HepG2 (cell line): ENCODE results near the gene CNNM2. TPM values are rescaled to one million over a fixed set of nuclear protein-coding genes. Genes with fewer than 3 reads are reported as not detected.

ENCODE experiments used
- ATAC-seq: fragments of 200-7000 bp; cut with Tn5 transposase; 3 replicates; pipeline ENCODE4 v1.9.1; 2020; ENCODE audit warnings: mild to moderate bottlenecking, moderate library complexity
- BruUV-seq: library from RNA; stranded (reverse); fragments of 400-500 nt; replicated peaks from 2 replicates; lab custom pipeline; 2021; lab: Mats Ljungman, UMichigan
- CTCF ChIA-PET: fragments of 300-600 bp; formaldehyde crosslinking; extraction: SDS; loops from one replicate; lab custom pipeline; 2021; ENCODE audit warnings: low total read pairs, inconsistent platforms, low intra/inter-chr PET ratio; lab: Yijun Ruan, JAX
- POLR2A ChIA-PET: fragments of 350-600 bp; sonication (Branson Sonifier 250); formaldehyde crosslinking; loops from one replicate; lab custom pipeline; 2020; ENCODE audit warnings: antibody characterized with exemption, inconsistent platforms; lab: Yijun Ruan, JAX
- DNase-seq: peaks from one replicate; pipeline ENCODE4 v3.0.0-alpha.2; 2015; ENCODE audit warnings: low spot score
- FAIRE-seq: peaks from 3 replicates; lab custom pipeline; 2011; peaks lifted over from hg19 to GRCh38; lab: Jason Lieb, UNC
- H2AFZ ChIP-seq: one replicate; pipeline ENCODE4 v1.6.1; 2011; ENCODE audit warnings: low read length, inconsistent platforms
- H3K27ac ChIP-seq: fragments of 300-600 bp; 3 replicates; pipeline ENCODE4 v1.8.0; 2011; ENCODE audit warnings: mixed run types, mild to moderate bottlenecking, mixed read lengths, low read length, inconsistent platforms; ENCODE audit not compliant: insufficient read depth; ENCODE audit errors: extremely low read length
- H3K27me3 ChIP-seq, 2 experiments: fragments of 200-600 bp in 1 of 2; 2 replicates in 1 of 2; 3 replicates in 1 of 2; pipeline versions ENCODE4 v1.6.0 to v1.8.0; 2011; ENCODE audit warnings: low read length in 2 of 2, mild to moderate bottlenecking in 2 of 2, moderate library complexity in 2 of 2, inconsistent platforms in 1 of 2; ENCODE audit not compliant: insufficient read depth in 2 of 2, control insufficient read depth in 1 of 2
- H3K36me3 ChIP-seq, 2 experiments: fragments of 200-600 bp in 1 of 2; replicated peaks in 1 of 2; 2 replicates in 1 of 2; 3 replicates in 1 of 2; pipeline versions ENCODE4 v1.5.1 to v1.8.0; 2011; ENCODE audit warnings: low read length in 2 of 2, inconsistent platforms in 1 of 2; ENCODE audit not compliant: insufficient read depth in 2 of 2, control insufficient read depth in 1 of 2
- H3K4me1 ChIP-seq: 2 replicates; pipeline ENCODE4 v1.5.1; 2012; ENCODE audit warnings: low read length, inconsistent platforms; ENCODE audit not compliant: insufficient read depth
- H3K4me2 ChIP-seq: 2 replicates; pipeline ENCODE4 v1.6.0; 2011; ENCODE audit warnings: low read depth, low read length, inconsistent platforms
- H3K4me3 ChIP-seq, 3 experiments: fragments of 200-600 bp in 1 of 3; sonication (generic), shearing (Covaris generic) in 1 of 3; replicated peaks in 1 of 3; 2 replicates each; pipeline ENCODE4 v1.5.1; 2011 to 2016; ENCODE audit warnings: low read length in 3 of 3, inconsistent platforms in 2 of 3, low read depth in 2 of 3, mild to moderate bottlenecking in 2 of 3, control low read depth in 1 of 3, mixed read lengths in 1 of 3; ENCODE audit not compliant: insufficient read depth in 1 of 3
- H3K79me2 ChIP-seq: one replicate; pipeline ENCODE4 v1.6.1; 2011; ENCODE audit warnings: low read length, inconsistent platforms; ENCODE audit not compliant: insufficient read depth
- H3K9ac ChIP-seq: 2 replicates; pipeline ENCODE4 v1.6.0; 2011; ENCODE audit warnings: mild to moderate bottlenecking, low read depth, low read length, inconsistent platforms; ENCODE audit not compliant: insufficient read depth
- H3K9me3 ChIP-seq: 2 replicates; pipeline ENCODE4 v1.5.1; 2012; ENCODE audit warnings: mild to moderate bottlenecking, low read length
- H4K20me1 ChIP-seq: 2 replicates; pipeline ENCODE4 v1.6.0; 2011; ENCODE audit warnings: inconsistent platforms, mild to moderate bottlenecking, low read length, moderate library complexity; ENCODE audit not compliant: insufficient read depth
- ARID2 ChIP-seq: sonication (generic); formaldehyde crosslinking; IDR thresholded peaks from 2 replicates; pipeline ENCODE4 v1.8.1; 2022; ENCODE audit warnings: mild to moderate bottlenecking, missing genetic modification reagents, borderline replicate concordance
- GPN1 ChIP-seq: sonication (generic); formaldehyde crosslinking; IDR thresholded peaks from 2 replicates; pipeline ENCODE4 v1.5.1; 2020; ENCODE audit warnings: missing genetic modification reagents, borderline replicate concordance
- GTF3A ChIP-seq: sonication (generic); formaldehyde crosslinking; conservative IDR thresholded peaks from 2 replicates; pipeline ENCODE4 v1.4.0; 2020; ENCODE audit warnings: mild to moderate bottlenecking, missing genetic modification reagents
- HHEX ChIP-seq: IDR thresholded peaks from 2 replicates; pipeline ENCODE4 v1.6.1; 2016; ENCODE audit warnings: control low read depth
- HIVEP1 ChIP-seq: sonication (generic); formaldehyde crosslinking; IDR thresholded peaks from 2 replicates; pipeline ENCODE4 v1.4.0; 2020; ENCODE audit warnings: mild to moderate bottlenecking, missing genetic modification reagents
- KDM6A ChIP-seq: IDR thresholded peaks from 2 replicates; pipeline ENCODE4 v1.6.1; 2016; ENCODE audit warnings: low read depth
- MTF1 ChIP-seq: sonication (generic); formaldehyde crosslinking; IDR thresholded peaks from 2 replicates; pipeline ENCODE4 v1.5.0; 2020; ENCODE audit warnings: missing genetic modification reagents
- SNAPC2 ChIP-seq: sonication (generic); formaldehyde crosslinking; IDR thresholded peaks from 2 replicates; pipeline ENCODE4 v1.8.1; 2022; ENCODE audit warnings: mild to moderate bottlenecking, missing genetic modification reagents
- TEAD3 ChIP-seq: optimal IDR thresholded peaks from 2 replicates; pipeline ENCODE3; 2016; ENCODE audit warnings: borderline replicate concordance
- ZFP90 ChIP-seq: sonication (generic); formaldehyde crosslinking; IDR thresholded peaks from 2 replicates; pipeline ENCODE4 v1.8.0; 2022; ENCODE audit warnings: missing genetic modification reagents, mild to moderate bottlenecking, inconsistent platforms, borderline replicate concordance
- ZFYVE20 ChIP-seq: sonication (generic); formaldehyde crosslinking; IDR thresholded peaks from 2 replicates; pipeline ENCODE4 v1.8.0; 2023; ENCODE audit warnings: low read depth, mild to moderate bottlenecking, moderate library complexity, missing genetic modification reagents, borderline replicate concordance
- ZKSCAN1 ChIP-seq: fragments of 150-350 bp; IDR thresholded peaks from 2 replicates; pipeline ENCODE4 v1.6.1; 2014; ENCODE audit warnings: low read length
- ZNF614 ChIP-seq: IDR thresholded peaks from 2 replicates; pipeline ENCODE4 v1.6.1; 2018; ENCODE audit warnings: missing biosample characterization, missing genetic modification reagents, inconsistent platforms, borderline replicate concordance
- ZNF772 ChIP-seq: sonication (generic); formaldehyde crosslinking; IDR thresholded peaks from 2 replicates; pipeline ENCODE4 v1.5.0; 2020; ENCODE audit warnings: mild to moderate bottlenecking, missing genetic modification reagents
- WGBS: methylation state at CpG from one replicate; pipeline ENCODE4 v1.1.6; 2017; ENCODE audit warnings: low lambda C conversion rate; 5-methylcytosine and 5-hydroxymethylcytosine counted together
- in situ Hi-C: cut with HindIII; loops from 2 replicates; pipeline ENCODE4 v1.10.0; 2017; ENCODE audit warnings: low pct_unique_long_range_greater_than_20kb; ENCODE audit not compliant: extremely low pct_ligation_motif_present
- intact Hi-C: fragments of 100-400 bp; cut with micrococcal nuclease; formaldehyde crosslinking; loops from one replicate; pipeline ENCODE4 v1.10.0; 2022; ENCODE audit not compliant: unreplicated experiment
- polyA plus RNA-seq, 8 experiments: library from polyadenylated mRNA; depleted of rRNA in 3 of 8; stranded (reverse) in 7 of 8; unstranded in 1 of 8; fragments of >200 nt; fragmentation: Illumina TruSeq in 4 of 8; extraction: Trizol in 4 of 8; gene quantifications; 2 replicates each; pipeline versions ENCODE4 v1.2.1 to v1.2.3, GENCODE V29; 2011 to 2016; ENCODE audit warnings: low read depth in 4 of 8, missing spikeins in 1 of 8, mixed read lengths in 1 of 8; ENCODE audit not compliant: insufficient read depth in 1 of 8
- total RNA-seq, 5 experiments: library from RNA; depleted of rRNA; stranded (reverse); fragments of >200 nt; fragmentation: Illumina TruSeq; extraction: Trizol; gene quantifications; 2 replicates each; pipeline ENCODE4 v1.2.3, GENCODE V29; 2016; ENCODE audit warnings: low read depth in 1 of 5
- TF ChIP-seq, protein P1 (sequence below): sonication (generic); formaldehyde crosslinking; IDR thresholded peaks from 2 replicates; pipeline ENCODE4 v1.4.0; 2020; ENCODE audit warnings: mild to moderate bottlenecking, missing genetic modification reagents, borderline replicate concordance
- TF ChIP-seq, protein P2 (sequence below): IDR thresholded peaks from 2 replicates; pipeline ENCODE4 v1.6.1; 2018; ENCODE audit warnings: missing genetic modification reagents
- TF ChIP-seq, protein P3 (sequence below): sonication (generic); formaldehyde crosslinking; IDR thresholded peaks from 2 replicates; pipeline ENCODE4 v1.4.0; 2020; ENCODE audit warnings: missing genetic modification reagents

The CNNM2 gene
- total and polyA plus RNA-seq, 2 of the 13 experiments (the other 11 are each of a cell fraction or from before 2014, with no cell fraction given): 7.1 to 9.0 TPM

DNA sequence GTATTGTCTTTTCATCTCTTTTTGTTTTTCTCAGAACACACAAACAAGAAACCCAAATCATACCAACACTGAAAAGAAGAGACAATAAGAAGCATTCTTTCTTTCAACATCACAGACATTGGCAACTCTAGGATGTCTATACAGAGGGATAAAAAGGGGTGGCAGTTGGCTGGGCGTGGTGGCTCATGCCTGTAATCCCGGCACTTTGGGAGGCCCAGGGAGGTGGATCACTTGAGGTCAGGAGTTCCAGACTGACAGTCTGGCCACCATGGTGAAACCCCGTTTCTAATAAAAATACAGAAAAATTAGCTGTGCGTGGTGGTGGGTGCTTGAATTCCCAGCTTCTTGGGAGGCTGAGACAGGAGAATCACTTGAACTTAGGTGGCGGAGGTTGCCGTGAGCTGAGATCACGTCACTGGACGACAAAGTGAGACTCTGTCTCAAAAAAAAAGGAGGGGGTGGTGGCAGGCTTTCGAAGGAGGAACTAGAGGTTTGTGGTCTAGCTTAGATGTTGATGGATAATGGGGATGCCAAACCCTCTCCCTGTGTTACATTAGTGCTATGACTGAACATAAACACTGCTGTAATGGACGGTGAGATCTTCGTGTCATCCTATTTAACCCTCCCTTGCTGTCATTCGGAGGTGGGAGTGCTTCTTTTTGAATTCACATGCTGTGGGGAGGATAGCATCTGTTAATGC, 9.4 kb downstream of the CNNM2 start:
- Histone ChIP-seq H3K27ac (no peak overlapping the region), H3K9ac (no peak overlapping the region), H4K20me1 (0 out of 2 replicates have a peak, but pooled peaks cover 10% of the 10 kb centered on the region), H3K79me2 (peaks cover 53% of the 10 kb centered on the region), H3K4me1 (peaks cover 21% of the 10 kb centered on the region), H3K4me3 (no peak overlapping the region), H3K36me3 (peaks cover 2 to 8% of the 10 kb centered on the region in 2 experiments; a peak in 4 of 5 replicates), H3K4me2 (no peak overlapping the region), H3K9me3 (no peaks in the 10 kb centered on the region), H3K27me3 (no peaks in the 10 kb centered on the region; a peak in 1 of 5 replicates), H2AFZ (no peak overlapping the region)
- DNase-seq: no peak
- intact Hi-C loops: no loop called here
- FAIRE-seq: no peak
- no peak for ATAC-seq
- no TSS peak for BruUV-seq
- ChIA-PET POLR2A (no interaction called here), CTCF (no interaction called here)
- WGBS: 94% methylated on average over 12 of the region's 12 CpGs
- in situ Hi-C loops: no loop called here
- TF ChIP-seq ZFP90 (CRISPR knock-in tag): no peak
- no peak for TF ChIP-seq MTF1 (CRISPR knock-in tag)
- no peak for TF ChIP-seq SNAPC2
- TF ChIP-seq, protein P1, sequence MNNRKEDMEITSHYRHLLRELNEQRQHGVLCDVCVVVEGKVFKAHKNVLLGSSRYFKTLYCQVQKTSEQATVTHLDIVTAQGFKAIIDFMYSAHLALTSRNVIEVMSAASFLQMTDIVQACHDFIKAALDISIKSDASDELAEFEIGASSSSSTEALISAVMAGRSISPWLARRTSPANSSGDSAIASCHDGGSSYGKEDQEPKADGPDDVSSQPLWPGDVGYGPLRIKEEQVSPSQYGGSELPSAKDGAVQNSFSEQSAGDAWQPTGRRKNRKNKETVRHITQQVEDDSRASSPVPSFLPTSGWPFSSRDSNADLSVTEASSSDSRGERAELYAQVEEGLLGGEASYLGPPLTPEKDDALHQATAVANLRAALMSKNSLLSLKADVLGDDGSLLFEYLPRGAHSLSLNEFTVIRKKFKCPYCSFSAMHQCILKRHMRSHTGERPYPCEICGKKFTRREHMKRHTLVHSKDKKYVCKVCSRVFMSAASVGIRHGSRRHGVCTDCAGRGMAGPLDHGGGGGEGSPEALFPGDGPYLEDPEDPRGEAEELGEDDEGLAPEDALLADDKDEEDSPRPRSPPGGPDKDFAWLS (CRISPR knock-in tag): no peak
- no peak for TF ChIP-seq ZFYVE20 (CRISPR knock-in tag)
- TF ChIP-seq HIVEP1 (CRISPR knock-in tag): no peak
- TF ChIP-seq ZNF772 (CRISPR knock-in tag): no peak
- TF ChIP-seq, protein P2, sequence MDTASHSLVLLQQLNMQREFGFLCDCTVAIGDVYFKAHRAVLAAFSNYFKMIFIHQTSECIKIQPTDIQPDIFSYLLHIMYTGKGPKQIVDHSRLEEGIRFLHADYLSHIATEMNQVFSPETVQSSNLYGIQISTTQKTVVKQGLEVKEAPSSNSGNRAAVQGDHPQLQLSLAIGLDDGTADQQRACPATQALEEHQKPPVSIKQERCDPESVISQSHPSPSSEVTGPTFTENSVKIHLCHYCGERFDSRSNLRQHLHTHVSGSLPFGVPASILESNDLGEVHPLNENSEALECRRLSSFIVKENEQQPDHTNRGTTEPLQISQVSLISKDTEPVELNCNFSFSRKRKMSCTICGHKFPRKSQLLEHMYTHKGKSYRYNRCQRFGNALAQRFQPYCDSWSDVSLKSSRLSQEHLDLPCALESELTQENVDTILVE (CRISPR knock-in tag): no peak
- TF ChIP-seq HHEX (CRISPR knock-in tag): no peak
- no peak for TF ChIP-seq ARID2 (CRISPR knock-in tag)
- no peak for TF ChIP-seq ZKSCAN1
- TF ChIP-seq ZNF614 (CRISPR knock-in tag): no peak
- no peak for TF ChIP-seq GPN1 (CRISPR knock-in tag)
- TF ChIP-seq GTF3A (CRISPR knock-in tag): no peak
- TF ChIP-seq KDM6A: no peak
- TF ChIP-seq, protein P3, sequence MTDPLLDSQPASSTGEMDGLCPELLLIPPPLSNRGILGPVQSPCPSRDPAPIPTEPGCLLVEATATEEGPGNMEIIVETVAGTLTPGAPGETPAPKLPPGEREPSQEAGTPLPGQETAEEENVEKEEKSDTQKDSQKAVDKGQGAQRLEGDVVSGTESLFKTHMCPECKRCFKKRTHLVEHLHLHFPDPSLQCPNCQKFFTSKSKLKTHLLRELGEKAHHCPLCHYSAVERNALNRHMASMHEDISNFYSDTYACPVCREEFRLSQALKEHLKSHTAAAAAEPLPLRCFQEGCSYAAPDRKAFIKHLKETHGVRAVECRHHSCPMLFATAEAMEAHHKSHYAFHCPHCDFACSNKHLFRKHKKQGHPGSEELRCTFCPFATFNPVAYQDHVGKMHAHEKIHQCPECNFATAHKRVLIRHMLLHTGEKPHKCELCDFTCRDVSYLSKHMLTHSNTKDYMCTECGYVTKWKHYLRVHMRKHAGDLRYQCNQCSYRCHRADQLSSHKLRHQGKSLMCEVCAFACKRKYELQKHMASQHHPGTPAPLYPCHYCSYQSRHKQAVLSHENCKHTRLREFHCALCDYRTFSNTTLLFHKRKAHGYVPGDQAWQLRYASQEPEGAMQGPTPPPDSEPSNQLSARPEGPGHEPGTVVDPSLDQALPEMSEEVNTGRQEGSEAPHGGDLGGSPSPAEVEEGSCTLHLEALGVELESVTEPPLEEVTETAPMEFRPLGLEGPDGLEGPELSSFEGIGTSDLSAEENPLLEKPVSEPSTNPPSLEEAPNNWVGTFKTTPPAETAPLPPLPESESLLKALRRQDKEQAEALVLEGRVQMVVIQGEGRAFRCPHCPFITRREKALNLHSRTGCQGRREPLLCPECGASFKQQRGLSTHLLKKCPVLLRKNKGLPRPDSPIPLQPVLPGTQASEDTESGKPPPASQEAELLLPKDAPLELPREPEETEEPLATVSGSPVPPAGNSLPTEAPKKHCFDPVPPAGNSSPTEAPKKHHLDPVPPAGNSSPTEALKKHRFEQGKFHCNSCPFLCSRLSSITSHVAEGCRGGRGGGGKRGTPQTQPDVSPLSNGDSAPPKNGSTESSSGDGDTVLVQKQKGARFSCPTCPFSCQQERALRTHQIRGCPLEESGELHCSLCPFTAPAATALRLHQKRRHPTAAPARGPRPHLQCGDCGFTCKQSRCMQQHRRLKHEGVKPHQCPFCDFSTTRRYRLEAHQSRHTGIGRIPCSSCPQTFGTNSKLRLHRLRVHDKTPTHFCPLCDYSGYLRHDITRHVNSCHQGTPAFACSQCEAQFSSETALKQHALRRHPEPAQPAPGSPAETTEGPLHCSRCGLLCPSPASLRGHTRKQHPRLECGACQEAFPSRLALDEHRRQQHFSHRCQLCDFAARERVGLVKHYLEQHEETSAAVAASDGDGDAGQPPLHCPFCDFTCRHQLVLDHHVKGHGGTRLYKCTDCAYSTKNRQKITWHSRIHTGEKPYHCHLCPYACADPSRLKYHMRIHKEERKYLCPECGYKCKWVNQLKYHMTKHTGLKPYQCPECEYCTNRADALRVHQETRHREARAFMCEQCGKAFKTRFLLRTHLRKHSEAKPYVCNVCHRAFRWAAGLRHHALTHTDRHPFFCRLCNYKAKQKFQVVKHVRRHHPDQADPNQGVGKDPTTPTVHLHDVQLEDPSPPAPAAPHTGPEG (CRISPR knock-in tag): no peak
- TF ChIP-seq TEAD3: no peak
